HepG2 (cell line): ENCODE data around the gene ANKRD6. TPM values are rescaled to one million over a fixed set of nuclear protein-coding genes. Genes with fewer than 3 reads are reported as not detected.

ENCODE experiments used
- ATAC-seq: fragments of 200-7000 bp; cut with Tn5 transposase; 3 replicates; pipeline ENCODE4 v1.9.1; 2020; ENCODE audit warnings: mild to moderate bottlenecking, moderate library complexity
- BruUV-seq: library from RNA; stranded (reverse); fragments of 400-500 nt; replicated peaks from 2 replicates; lab custom pipeline; 2021; lab: Mats Ljungman, UMichigan
- CTCF ChIA-PET: fragments of 300-600 bp; formaldehyde crosslinking; extraction: SDS; loops from one replicate; lab custom pipeline; 2021; ENCODE audit warnings: low total read pairs, inconsistent platforms, low intra/inter-chr PET ratio; lab: Yijun Ruan, JAX
- POLR2A ChIA-PET: fragments of 350-600 bp; sonication (Branson Sonifier 250); formaldehyde crosslinking; loops from one replicate; lab custom pipeline; 2020; ENCODE audit warnings: antibody characterized with exemption, inconsistent platforms; lab: Yijun Ruan, JAX
- DNase-seq: peaks from one replicate; pipeline ENCODE4 v3.0.0-alpha.2; 2015; ENCODE audit warnings: low spot score
- FAIRE-seq: peaks from 3 replicates; lab custom pipeline; 2011; peaks lifted over from hg19 to GRCh38; lab: Jason Lieb, UNC
- H2AFZ ChIP-seq: one replicate; pipeline ENCODE4 v1.6.1; 2011; ENCODE audit warnings: low read length, inconsistent platforms
- H3K27ac ChIP-seq: fragments of 300-600 bp; 3 replicates; pipeline ENCODE4 v1.8.0; 2011; ENCODE audit warnings: mixed run types, mild to moderate bottlenecking, mixed read lengths, low read length, inconsistent platforms; ENCODE audit not compliant: insufficient read depth; ENCODE audit errors: extremely low read length
- H3K27me3 ChIP-seq, 2 experiments: fragments of 200-600 bp in 1 of 2; 2 replicates in 1 of 2; 3 replicates in 1 of 2; pipeline versions ENCODE4 v1.6.0 to v1.8.0; 2011; ENCODE audit warnings: low read length in 2 of 2, mild to moderate bottlenecking in 2 of 2, moderate library complexity in 2 of 2, inconsistent platforms in 1 of 2; ENCODE audit not compliant: insufficient read depth in 2 of 2, control insufficient read depth in 1 of 2
- H3K36me3 ChIP-seq, 2 experiments: fragments of 200-600 bp in 1 of 2; replicated peaks in 1 of 2; 2 replicates in 1 of 2; 3 replicates in 1 of 2; pipeline versions ENCODE4 v1.5.1 to v1.8.0; 2011; ENCODE audit warnings: low read length in 2 of 2, inconsistent platforms in 1 of 2; ENCODE audit not compliant: insufficient read depth in 2 of 2, control insufficient read depth in 1 of 2
- H3K4me1 ChIP-seq: 2 replicates; pipeline ENCODE4 v1.5.1; 2012; ENCODE audit warnings: low read length, inconsistent platforms; ENCODE audit not compliant: insufficient read depth
- H3K4me2 ChIP-seq: 2 replicates; pipeline ENCODE4 v1.6.0; 2011; ENCODE audit warnings: low read depth, low read length, inconsistent platforms
- H3K4me3 ChIP-seq, 3 experiments: fragments of 200-600 bp in 1 of 3; sonication (generic), shearing (Covaris generic) in 1 of 3; replicated peaks in 1 of 3; 2 replicates each; pipeline ENCODE4 v1.5.1; 2011 to 2016; ENCODE audit warnings: low read length in 3 of 3, inconsistent platforms in 2 of 3, low read depth in 2 of 3, mild to moderate bottlenecking in 2 of 3, control low read depth in 1 of 3, mixed read lengths in 1 of 3; ENCODE audit not compliant: insufficient read depth in 1 of 3
- H3K79me2 ChIP-seq: one replicate; pipeline ENCODE4 v1.6.1; 2011; ENCODE audit warnings: low read length, inconsistent platforms; ENCODE audit not compliant: insufficient read depth
- H3K9ac ChIP-seq: 2 replicates; pipeline ENCODE4 v1.6.0; 2011; ENCODE audit warnings: mild to moderate bottlenecking, low read depth, low read length, inconsistent platforms; ENCODE audit not compliant: insufficient read depth
- H3K9me3 ChIP-seq: 2 replicates; pipeline ENCODE4 v1.5.1; 2012; ENCODE audit warnings: mild to moderate bottlenecking, low read length
- H4K20me1 ChIP-seq: 2 replicates; pipeline ENCODE4 v1.6.0; 2011; ENCODE audit warnings: inconsistent platforms, mild to moderate bottlenecking, low read length, moderate library complexity; ENCODE audit not compliant: insufficient read depth
- ELF1 ChIP-seq: sonication (generic); formaldehyde crosslinking; IDR thresholded peaks from 2 replicates; pipeline ENCODE4 v1.4.0; 2020; ENCODE audit warnings: missing genetic modification reagents
- GATA4 ChIP-seq: sonication (generic); IDR thresholded peaks from 2 replicates; pipeline ENCODE4 v1.6.1; 2016; ENCODE audit warnings: antibody characterized with exemption, low read depth, borderline replicate concordance
- HDAC1 ChIP-seq: sonication (generic); formaldehyde crosslinking; IDR thresholded peaks from 2 replicates; pipeline ENCODE4 v1.5.1; 2020; ENCODE audit warnings: mild to moderate bottlenecking, missing genetic modification reagents
- SRF ChIP-seq: IDR thresholded peaks from 2 replicates; pipeline ENCODE4 v1.6.1; 2011; ENCODE audit warnings: mild to moderate bottlenecking, low read depth, low read length, moderate library complexity
- ZNF124 ChIP-seq: sonication (generic); formaldehyde crosslinking; IDR thresholded peaks from 2 replicates; pipeline ENCODE4 v1.4.0; 2020; ENCODE audit warnings: missing genetic modification reagents
- ZNF224 ChIP-seq: sonication (generic); formaldehyde crosslinking; IDR thresholded peaks from 2 replicates; pipeline ENCODE4 v1.5.0; 2020; ENCODE audit warnings: mild to moderate bottlenecking, missing genetic modification reagents
- ZNF619 ChIP-seq: sonication (generic); formaldehyde crosslinking; IDR thresholded peaks from 2 replicates; pipeline ENCODE4 v1.4.0; 2020; ENCODE audit warnings: mild to moderate bottlenecking, missing genetic modification reagents
- WGBS: methylation state at CpG from one replicate; pipeline ENCODE4 v1.1.6; 2017; ENCODE audit warnings: low lambda C conversion rate; 5-methylcytosine and 5-hydroxymethylcytosine counted together
- in situ Hi-C: cut with HindIII; loops from 2 replicates; pipeline ENCODE4 v1.10.0; 2017; ENCODE audit warnings: low pct_unique_long_range_greater_than_20kb; ENCODE audit not compliant: extremely low pct_ligation_motif_present
- intact Hi-C: fragments of 100-400 bp; cut with micrococcal nuclease; formaldehyde crosslinking; loops from one replicate; pipeline ENCODE4 v1.10.0; 2022; ENCODE audit not compliant: unreplicated experiment
- polyA plus RNA-seq, 8 experiments: library from polyadenylated mRNA; depleted of rRNA in 3 of 8; stranded (reverse) in 7 of 8; unstranded in 1 of 8; fragments of >200 nt; fragmentation: Illumina TruSeq in 4 of 8; extraction: Trizol in 4 of 8; gene quantifications; 2 replicates each; pipeline versions ENCODE4 v1.2.1 to v1.2.3, GENCODE V29; 2011 to 2016; ENCODE audit warnings: low read depth in 4 of 8, missing spikeins in 1 of 8, mixed read lengths in 1 of 8; ENCODE audit not compliant: insufficient read depth in 1 of 8
- total RNA-seq, 5 experiments: library from RNA; depleted of rRNA; stranded (reverse); fragments of >200 nt; fragmentation: Illumina TruSeq; extraction: Trizol; gene quantifications; 2 replicates each; pipeline ENCODE4 v1.2.3, GENCODE V29; 2016; ENCODE audit warnings: low read depth in 1 of 5
- TF ChIP-seq, protein P1 (sequence below): sonication (generic); formaldehyde crosslinking; IDR thresholded peaks from 2 replicates; pipeline ENCODE4 v1.8.0; 2022; ENCODE audit warnings: missing genetic modification reagents, mild to moderate bottlenecking, borderline replicate concordance
- TF ChIP-seq, protein P2 (sequence below): sonication (generic); formaldehyde crosslinking; IDR thresholded peaks from 2 replicates; pipeline ENCODE4 v1.5.0; 2020; ENCODE audit warnings: missing genetic modification reagents
- TF ChIP-seq, protein P3 (sequence below): sonication (generic); formaldehyde crosslinking; IDR thresholded peaks from 2 replicates; pipeline ENCODE4 v1.4.0; 2020; ENCODE audit warnings: low read depth, missing genetic modification reagents

The ANKRD6 gene
- total and polyA plus RNA-seq, 2 of the 13 experiments (the other 11 are each of a cell fraction or from before 2014, with no cell fraction given): 0.18 to 0.36 TPM

DNA sequence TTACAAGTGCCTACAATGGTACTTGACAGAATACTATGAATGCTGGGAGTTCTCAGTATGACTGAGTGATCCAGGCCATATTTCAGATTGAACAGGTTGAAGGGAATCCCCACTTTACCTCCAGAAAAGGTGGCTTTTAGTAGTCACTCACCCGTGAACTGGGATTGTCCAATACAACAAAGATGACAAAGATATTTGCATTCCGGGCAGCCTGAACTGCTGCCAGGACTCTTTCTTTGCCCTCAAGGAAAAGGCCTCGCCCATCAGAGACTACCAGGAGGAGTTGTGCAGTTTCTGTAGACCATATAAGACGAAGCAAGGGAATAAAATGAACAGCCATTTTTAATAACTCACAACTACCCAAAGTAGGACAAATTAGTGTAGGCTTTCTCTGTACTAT is 211.9 kb downstream of the ANKRD6 start:
- BruUV-seq: no TSS peak
- no peak for TF ChIP-seq SRF
- TF ChIP-seq, protein P1, sequence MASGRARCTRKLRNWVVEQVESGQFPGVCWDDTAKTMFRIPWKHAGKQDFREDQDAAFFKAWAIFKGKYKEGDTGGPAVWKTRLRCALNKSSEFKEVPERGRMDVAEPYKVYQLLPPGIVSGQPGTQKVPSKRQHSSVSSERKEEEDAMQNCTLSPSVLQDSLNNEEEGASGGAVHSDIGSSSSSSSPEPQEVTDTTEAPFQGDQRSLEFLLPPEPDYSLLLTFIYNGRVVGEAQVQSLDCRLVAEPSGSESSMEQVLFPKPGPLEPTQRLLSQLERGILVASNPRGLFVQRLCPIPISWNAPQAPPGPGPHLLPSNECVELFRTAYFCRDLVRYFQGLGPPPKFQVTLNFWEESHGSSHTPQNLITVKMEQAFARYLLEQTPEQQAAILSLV: no peak
- no peak for TF ChIP-seq ZNF224
- TF ChIP-seq ZNF124 (CRISPR knock-in tag): no peak
- TF ChIP-seq, protein P2, sequence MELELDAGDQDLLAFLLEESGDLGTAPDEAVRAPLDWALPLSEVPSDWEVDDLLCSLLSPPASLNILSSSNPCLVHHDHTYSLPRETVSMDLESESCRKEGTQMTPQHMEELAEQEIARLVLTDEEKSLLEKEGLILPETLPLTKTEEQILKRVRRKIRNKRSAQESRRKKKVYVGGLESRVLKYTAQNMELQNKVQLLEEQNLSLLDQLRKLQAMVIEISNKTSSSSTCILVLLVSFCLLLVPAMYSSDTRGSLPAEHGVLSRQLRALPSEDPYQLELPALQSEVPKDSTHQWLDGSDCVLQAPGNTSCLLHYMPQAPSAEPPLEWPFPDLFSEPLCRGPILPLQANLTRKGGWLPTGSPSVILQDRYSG (CRISPR knock-in tag): no peak
- TF ChIP-seq, protein P3, sequence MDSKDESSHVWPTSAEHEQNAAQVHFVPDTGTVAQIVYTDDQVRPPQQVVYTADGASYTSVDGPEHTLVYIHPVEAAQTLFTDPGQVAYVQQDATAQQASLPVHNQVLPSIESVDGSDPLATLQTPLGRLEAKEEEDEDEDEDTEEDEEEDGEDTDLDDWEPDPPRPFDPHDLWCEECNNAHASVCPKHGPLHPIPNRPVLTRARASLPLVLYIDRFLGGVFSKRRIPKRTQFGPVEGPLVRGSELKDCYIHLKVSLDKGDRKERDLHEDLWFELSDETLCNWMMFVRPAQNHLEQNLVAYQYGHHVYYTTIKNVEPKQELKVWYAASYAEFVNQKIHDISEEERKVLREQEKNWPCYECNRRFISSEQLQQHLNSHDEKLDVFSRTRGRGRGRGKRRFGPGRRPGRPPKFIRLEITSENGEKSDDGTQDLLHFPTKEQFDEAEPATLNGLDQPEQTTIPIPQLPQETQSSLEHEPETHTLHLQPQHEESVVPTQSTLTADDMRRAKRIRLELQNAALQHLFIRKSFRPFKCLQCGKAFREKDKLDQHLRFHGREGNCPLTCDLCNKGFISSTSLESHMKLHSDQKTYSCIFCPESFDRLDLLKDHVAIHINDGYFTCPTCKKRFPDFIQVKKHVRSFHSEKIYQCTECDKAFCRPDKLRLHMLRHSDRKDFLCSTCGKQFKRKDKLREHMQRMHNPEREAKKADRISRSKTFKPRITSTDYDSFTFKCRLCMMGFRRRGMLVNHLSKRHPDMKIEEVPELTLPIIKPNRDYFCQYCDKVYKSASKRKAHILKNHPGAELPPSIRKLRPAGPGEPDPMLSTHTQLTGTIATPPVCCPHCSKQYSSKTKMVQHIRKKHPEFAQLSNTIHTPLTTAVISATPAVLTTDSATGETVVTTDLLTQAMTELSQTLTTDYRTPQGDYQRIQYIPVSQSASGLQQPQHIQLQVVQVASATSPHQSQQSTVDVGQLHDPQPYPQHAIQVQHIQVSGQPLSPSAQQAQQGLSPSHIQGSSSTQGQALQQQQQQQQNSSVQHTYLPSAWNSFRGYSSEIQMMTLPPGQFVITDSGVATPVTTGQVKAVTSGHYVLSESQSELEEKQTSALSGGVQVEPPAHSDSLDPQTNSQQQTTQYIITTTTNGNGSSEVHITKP: no peak
- no peak for TF ChIP-seq HDAC1
- TF ChIP-seq ZNF619 (CRISPR knock-in tag): no peak
- TF ChIP-seq GATA4: no peak
- TF ChIP-seq ELF1 (CRISPR knock-in tag): no peak
- WGBS: 100% methylated on average over 4 of the region's 4 CpGs
- Histone ChIP-seq H4K20me1 (no peaks in the 10 kb centered on the region), H3K9me3 (no peaks in the 10 kb centered on the region), H3K4me3 (no peak overlapping the region), H3K36me3 (peaks cover 19 to 71% of the 10 kb centered on the region in 2 experiments), H3K79me2 (peaks cover 2% of the 10 kb centered on the region), H3K9ac (no peak overlapping the region), H3K27ac (no peak overlapping the region), H3K27me3 (no peaks in the 10 kb centered on the region), H3K4me2 (no peak overlapping the region), H3K4me1 (peaks cover under 1% of the 10 kb centered on the region), H2AFZ (no peak overlapping the region)
- ATAC-seq: no peak
- DNase-seq: no peak
- intact Hi-C loops (no loop called here), in situ Hi-C loops (no loop called here)
- ChIA-PET POLR2A (no interaction called here), CTCF (no interaction called here)
- FAIRE-seq: no peak
